HG02759 (cell line): ENCODE results near the gene ORAI3.
A peak's percentile ranks its signal among the peaks of the same experiment; 100 is the strongest.

ENCODE experiments used
- ATAC-seq: cut with Tn5 transposase; IDR thresholded peaks from one replicate; pipeline ENCODE4 v1.9.1; 2021; ENCODE audit warnings: mild to moderate bottlenecking, moderate library complexity; ENCODE audit not compliant: unreplicated experiment

The ORAI3 gene

GRCh38 chr16:30948667-30949649, at the start of gene ORAI3:
Gene ORAI3 (plus strand): TSS chr16:30949068. CDS start chr16:30949290, 222 bp downstream.
- peak; percentile 64 for ATAC-seq

GRCh38 chr16:30899794-30900193, 49.1 kb upstream of the ORAI3 start:
- no peak for ATAC-seq

GRCh38 chr16:30900588-30900987, 48.3 kb upstream of the ORAI3 start:
- ATAC-seq = no peak

- no peak for ATAC-seq
Observed at GRCh38 chr16:30901201-30902028, 47.5 kb upstream of the ORAI3 start.

GRCh38 chr16:30902029-30902972, 46.6 kb upstream of the ORAI3 start:
- peak; percentile 77 for ATAC-seq

GRCh38 chr16:30903002-30903401, 45.9 kb upstream of the ORAI3 start:
- no peak for ATAC-seq

- no peak for ATAC-seq
Observed at GRCh38 chr16:30903596-30903995, 45.3 kb upstream of the ORAI3 start.

GRCh38 chr16:30904114-30904780, 44.6 kb upstream of the ORAI3 start:
- no peak for ATAC-seq

GRCh38 chr16:30907064-30907463, 41.8 kb upstream of the ORAI3 start:
- no peak for ATAC-seq

- no peak for ATAC-seq
Observed at GRCh38 chr16:30910427-30911029, 38.3 kb upstream of the ORAI3 start.

DNA sequence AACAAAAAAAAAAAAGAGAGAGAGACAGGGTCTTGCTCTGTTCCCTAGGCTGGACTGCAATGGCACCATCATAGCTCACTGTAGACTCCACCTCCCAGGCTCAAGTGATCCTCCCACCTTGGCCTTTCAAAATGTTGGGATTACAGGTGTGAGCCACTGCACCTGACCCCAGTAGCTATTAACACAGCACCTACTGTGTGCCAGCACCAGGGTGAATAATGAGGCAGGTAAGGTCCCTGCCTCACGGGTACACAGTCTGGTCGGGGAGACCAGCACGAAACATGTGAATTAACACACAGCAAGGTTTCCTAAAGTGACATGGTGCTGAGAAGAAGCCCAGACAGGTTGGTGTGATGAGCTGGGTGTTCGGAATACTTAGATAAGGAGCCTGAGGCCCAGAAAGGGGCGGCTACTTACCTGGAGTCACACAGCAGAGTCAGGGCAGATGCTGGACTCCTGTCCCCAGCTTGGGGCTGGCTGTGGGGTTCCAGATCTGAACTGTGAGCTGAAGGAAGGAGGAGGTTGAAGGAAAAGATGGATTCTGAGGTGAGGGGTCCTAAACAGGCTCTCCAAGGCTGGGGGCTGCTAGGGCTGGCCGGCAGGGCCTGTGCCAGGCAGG, 36.0 kb upstream of the ORAI3 start:
- ATAC-seq = no peak

DNA sequence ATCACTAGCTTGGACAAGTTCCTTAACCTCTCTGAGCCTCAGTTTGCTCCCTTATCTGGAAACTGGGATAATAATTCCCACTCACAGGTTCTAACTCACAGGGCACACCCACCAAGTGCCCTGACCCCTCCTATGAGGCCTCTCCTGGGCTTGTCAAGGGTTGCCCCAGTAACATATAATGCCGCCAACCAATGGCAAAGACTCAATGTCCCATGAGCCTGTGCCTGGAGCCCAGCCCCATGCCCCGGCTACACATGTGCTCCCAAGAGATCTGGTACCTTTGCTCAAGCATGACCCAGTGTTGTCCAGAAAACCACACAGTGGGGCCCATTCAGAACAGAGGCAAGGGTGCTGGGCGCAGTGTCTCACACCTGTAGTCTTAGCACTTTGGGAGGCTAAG, 34.0 kb upstream of the ORAI3 start:
- no peak for ATAC-seq

DNA sequence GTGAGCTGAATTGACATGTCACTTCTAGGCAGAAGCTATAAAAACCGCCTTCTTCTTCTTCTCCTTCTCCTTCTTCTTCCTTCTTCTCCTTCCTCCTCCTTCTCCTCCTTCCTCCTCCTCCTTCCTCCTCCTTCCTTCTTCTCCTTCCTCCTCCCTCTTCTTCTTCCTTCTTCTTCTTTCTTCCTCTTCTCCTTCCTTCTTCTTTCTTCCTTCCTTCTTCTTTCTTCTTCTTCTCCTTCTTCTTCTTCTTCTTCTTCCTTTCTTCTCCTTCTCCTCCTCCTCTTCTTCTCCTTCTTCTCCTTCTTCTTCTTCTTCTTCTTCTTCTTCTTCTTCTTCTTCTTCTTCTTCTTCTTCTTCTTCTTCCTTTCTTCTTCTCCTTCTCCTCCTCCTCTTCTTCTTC, 30.3 kb upstream of the ORAI3 start:
- no peak for ATAC-seq

- no peak for ATAC-seq
Observed at GRCh38 chr16:30920891-30921290, 28.0 kb upstream of the ORAI3 start.

DNA sequence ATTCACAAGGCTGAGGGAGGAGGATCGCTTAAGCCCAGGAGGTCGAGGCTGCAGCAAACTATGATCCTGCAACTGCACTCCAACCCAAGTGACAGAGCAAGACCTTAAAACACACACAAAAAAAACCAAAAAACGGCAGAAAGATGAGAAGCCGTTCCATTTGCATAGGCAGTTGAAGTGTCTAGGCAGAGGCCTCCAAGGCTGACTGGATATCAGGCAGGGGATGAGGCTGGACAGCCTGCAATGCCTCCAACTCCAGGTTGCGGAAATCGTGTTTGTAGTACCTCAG, 27.5 kb upstream of the ORAI3 start:
- no peak for ATAC-seq

DNA sequence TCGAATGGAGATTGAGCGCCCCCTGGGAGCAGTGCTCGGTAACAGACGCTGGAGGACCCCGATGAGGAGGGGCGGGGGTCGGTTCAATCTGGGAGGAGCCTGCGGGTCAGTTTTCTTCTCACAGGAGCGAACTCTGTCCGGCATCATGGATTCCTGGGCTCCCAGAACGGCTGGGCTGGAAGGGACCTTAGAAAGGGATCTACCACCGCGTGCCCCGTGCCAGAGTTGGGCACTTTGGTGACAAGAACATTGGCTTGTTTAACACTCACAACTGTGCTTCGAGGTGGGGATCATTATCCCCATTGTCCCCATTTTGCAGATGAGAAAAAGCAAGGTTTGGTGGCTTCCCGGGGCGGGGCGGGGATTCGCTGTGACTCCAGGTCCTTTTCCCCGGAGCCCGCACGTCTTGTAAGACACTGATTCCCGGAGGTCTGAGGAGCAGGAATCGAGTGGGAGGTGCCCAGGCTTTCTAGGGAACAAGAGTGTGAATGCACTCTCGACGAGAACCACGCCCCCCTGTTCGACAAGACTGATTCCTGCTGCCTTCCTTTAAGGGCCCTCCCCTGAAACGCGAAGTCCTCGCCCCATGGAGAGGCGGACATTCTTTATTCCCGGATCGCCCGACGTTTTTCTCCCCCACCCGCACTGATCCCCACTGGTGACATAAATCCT, 27.0 kb upstream of the ORAI3 start:
- ATAC-seq = peak; percentile 0

- peak; percentile 73 for ATAC-seq
Observed at GRCh38 chr16:30922420-30922959, 26.4 kb upstream of the ORAI3 start.

- peak; percentile 69 for ATAC-seq
Observed at GRCh38 chr16:30922960-30923535, 25.8 kb upstream of the ORAI3 start.
